HUDEP-2 (cell line): ENCODE measurements around the gene PRRX2.
A peak's percentile ranks its signal among the peaks of the same experiment; 100 is the strongest.

Source experiments
- DNase-seq, 76 experiments: peaks; one replicate each; lab custom pipeline; 2025; ENCODE audit not compliant: unreplicated experiment in 76 of 76; lab: John Stamatoyannopoulos, UW

The PRRX2 gene

GRCh38 chr9:129698254-129698757 is 32.9 kb downstream of the PRRX2 start:
- DNase-seq: no peak

GRCh38 chr9:129701054-129701453 is 35.6 kb downstream of the PRRX2 start:
- no peak for DNase-seq

DNA sequence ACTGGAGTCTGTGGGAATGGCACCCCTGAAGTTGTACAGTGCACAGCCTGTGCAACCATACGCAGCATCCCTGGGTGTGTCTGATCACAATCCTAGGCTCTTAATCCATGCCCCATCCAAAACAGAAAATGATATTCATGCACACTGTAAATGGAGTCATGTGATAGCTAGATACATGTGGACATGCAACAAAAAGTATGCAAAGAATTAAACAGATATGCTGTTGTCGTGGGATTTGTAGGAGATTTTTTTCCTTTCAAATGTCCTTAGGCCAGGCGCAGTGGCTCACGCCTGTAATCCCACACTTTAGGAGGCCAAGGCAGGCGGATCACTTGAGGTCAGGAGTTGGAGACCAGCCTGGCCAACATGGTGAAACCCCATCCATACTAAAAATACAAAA is 36.1 kb downstream of the PRRX2 start:
- DNase-seq: no peak

DNA sequence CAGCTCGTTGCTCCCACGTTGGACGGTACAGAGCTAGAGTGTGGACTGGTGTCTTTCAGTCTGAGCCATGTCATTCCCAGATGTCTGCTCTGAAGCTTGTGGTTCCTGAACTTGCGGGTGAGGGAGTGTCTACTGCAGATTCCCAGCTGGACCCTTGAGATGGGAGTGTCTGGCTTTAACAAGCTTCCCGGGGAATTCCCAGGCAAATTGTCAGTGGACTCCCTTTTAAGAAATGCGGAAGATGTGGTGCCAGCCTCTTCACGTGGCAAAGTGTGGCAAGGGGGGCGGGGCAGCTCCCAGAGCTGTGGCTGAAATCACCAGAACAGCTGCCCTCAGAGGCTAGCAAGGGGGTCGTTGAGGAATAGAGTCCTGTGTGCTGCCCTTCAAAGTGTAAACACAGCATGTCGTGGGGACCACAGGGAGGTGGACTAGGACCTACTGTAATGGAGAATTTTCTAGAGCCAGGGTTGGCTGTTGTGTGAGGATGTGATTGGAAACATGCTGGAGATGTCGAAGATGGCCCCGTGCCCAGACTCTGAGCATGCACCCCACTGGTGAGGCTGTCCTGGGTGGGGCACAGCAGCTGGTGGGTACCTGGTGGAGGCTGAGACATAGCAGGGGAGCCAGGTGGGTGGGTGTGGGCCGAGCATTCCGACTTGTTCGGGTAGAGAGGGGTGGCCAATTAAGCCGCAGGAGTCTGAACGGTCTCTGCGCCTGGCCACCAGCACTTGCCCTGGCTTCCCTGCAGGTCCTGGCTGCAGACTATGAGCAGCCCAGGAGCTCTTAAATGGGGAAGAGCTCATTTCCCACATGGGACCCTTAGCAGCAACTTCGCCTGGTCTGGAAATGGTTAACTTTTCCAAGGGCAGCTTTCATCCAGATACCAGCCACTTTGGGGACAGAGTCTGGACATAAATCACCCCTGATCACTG is 37.4 kb downstream of the PRRX2 start:
- DNase-seq: no peak

DNA sequence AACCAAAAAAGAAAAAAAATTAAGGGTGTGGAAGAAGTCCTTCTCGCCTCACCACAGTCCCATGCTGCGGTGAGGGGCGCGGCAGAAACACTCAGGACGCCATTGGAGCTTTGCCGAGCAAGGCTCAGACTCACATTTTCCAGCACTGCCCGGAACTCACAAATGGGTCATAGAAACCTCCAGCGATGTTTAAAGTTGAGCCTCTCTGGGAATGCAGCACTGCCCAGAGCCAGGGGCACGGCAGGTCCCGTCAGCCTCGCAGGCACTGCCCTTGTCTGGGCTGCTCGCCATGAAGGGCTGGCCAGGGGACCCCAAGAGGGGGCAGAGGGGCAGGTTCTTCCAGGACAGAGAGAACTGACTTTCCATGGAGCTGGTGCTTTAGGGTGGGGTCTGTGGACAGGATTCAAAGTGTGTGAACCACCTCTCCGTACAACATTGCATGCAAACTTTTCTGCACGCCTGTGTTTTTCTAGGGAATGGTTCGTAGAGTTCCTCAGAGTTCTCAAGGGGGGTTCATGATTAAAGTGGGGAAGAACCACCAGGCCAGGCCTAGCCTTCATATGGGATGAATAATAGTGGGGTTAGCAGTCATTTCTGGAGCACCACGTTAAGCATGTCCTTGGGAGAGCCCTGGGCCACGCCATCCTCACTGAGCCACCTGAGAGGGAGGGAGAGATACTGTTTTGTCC is 38.4 kb downstream of the PRRX2 start:
- DNase-seq: no peak

DNA sequence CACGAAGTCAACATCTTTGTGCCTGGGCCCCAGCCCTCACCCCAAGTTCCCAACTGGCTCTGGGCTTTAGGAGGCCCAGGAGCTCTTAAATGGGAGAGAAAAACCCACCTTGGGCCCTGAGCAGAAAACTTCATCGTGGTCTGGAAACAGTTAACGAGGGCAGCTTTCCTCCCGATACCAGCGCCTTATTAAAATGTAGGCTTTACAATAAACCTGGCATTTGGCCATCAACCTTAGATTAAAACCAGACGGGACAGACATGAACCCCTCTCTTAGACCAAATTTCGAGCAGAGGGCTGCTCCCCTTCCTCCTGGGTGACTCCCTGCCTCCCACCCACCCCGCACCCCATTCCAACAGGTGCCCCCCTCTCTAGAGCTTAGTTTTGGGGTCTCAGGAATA is 39.4 kb downstream of the PRRX2 start:
- DNase-seq: no peak

- DNase-seq: no peak
Measured at GRCh38 chr9:129708793-129709192, 43.3 kb downstream of the PRRX2 start.

- no peak for DNase-seq
Measured at GRCh38 chr9:129709438-129710168, 44.2 kb downstream of the PRRX2 start.

- DNase-seq: no peak
Measured at GRCh38 chr9:129710169-129710453, 44.7 kb downstream of the PRRX2 start.

DNA sequence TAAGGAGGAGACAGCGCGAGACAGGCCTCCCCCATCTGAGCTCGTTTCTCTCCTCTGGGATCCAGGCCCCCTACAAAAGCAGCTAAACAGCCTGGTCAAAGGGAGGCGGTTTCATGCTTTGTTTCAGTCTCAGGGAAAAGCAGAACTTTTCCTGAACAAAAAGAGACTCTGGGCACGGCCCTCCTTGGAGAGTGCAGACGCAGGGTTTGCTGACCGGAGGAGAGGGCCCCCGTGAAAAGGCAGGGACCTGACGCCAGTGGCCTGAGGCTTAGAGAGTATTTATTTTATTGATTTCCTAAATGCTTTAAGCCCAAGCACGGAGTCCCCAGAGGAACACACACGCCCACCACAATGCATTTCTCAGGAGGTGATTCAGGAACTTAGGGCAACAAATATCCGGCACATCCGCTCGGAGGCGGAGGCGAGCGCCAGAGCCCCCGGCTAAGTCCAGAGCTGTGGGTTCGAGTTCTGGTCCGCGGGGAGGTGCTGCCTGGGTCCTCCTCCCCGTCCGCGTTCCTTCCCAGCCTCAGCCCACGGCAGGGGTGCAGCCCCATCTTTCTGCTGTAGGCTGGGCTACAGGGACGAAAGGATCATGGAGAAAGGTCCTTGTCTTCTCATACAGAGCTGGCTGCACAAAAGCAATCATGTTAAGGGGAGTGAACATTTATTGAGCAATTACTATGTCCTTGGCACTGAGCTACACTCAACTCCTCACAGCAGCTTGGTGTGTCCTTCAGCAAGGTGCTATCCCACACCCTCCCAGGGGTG is 47.4 kb downstream of the PRRX2 start:
- no peak for DNase-seq

DNA sequence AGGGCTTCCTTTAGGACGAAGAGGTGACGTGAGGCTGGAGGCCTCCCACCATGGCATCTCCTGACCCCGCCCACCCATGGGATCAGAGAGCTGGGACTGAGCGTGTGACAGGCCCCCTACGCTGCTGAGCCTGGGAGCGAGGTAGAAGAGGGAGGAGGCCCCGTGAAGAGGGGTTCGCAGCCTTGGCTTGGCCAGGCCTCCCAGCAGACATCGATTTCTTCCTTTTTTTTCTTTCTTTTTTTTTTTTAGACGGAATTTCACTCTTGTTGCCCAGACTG is 47.9 kb downstream of the PRRX2 start:
- DNase-seq: no peak

GRCh38 chr9:129714511-129715061 is 49.1 kb downstream of the PRRX2 start:
- DNase-seq: no peak

GRCh38 chr9:129716091-129716490 is 50.6 kb downstream of the PRRX2 start:
- DNase-seq: no peak

- no peak for DNase-seq
Measured at GRCh38 chr9:129717991-129718390, 52.5 kb downstream of the PRRX2 start.

GRCh38 chr9:129718647-129719046 is 53.2 kb downstream of the PRRX2 start:
- DNase-seq: no peak

- DNase-seq: no peak
Measured at GRCh38 chr9:129719135-129719534, 53.7 kb downstream of the PRRX2 start.

DNA sequence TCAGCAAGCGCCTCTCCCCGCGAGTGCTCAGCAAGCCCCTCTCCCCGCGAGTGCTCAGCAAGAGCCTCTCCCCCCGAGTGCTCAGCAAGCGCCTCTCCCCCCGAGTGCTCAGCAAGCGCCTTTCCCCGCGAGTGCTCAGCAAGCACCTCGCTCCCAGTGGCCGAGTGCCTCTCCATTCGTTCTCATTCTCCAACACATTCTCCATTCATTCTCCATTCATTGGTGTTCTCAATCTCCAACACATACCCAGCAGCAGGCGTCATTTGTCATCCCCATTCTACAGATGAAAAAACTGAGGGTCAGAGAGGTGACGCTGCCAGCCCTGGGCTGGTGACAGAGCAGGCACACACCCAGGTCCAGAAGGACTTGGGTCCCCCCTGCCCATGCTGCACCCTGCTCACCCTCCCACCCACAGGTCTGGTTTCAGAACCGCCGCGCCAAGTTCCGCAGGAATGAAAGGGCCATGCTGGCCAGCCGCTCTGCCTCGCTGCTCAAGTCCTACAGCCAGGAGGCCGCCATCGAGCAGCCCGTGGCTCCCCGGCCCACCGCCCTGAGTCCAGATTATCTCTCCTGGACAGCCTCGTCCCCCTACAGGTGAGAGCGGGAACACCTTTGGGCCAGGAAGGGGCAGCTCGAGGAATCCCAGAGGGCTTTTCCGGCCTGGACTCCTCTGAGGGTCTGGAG is 54.9 kb downstream of the PRRX2 start:
- DNase-seq: no peak

GRCh38 chr9:129720865-129721545 is 55.6 kb downstream of the PRRX2 start:
- peak in 3 of 76 experiments; percentile 10 to 26 (median 13) for DNase-seq

DNA sequence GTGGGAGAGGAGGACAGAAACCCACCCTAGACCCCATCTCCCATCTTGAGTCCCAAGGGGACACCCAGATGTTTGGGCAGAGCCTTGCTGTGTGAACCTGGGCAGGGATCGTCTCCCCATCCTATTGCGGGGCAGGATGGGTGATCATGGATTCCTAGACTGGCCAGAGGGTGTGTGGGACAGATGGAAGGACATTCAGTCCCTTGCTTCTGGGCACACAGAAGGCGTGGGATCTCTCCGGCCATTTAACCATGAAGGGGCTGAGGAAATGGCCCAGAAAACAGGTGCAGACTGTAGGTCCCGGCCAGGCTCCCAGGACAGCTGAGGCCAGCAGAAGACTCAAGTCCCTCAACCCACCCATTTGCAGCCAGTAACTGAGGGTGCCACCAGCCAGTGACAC is 57.5 kb downstream of the PRRX2 start:
- no peak for DNase-seq
